WERI-Rb-1 (cell line): ENCODE data around the gene DDX24.

Source experiments
- DNase-seq: peaks from one replicate; pipeline ENCODE4 v3.0.0-alpha.2; 2020
- H3K27ac ChIP-seq: fragments of 250-450 bp; sonication (Bioruptor Pico); 2 replicates; pipeline ENCODE4 v1.5.1; 2020; ENCODE audit warnings: mild to moderate bottlenecking, moderate library complexity
- H3K27me3 ChIP-seq: fragments of 250-450 bp; sonication (Bioruptor Pico); 2 replicates; pipeline ENCODE4 v1.5.1; 2021; ENCODE audit warnings: mild to moderate bottlenecking, low read depth, moderate library complexity; ENCODE audit not compliant: insufficient read depth, severe bottlenecking
- H3K36me3 ChIP-seq: fragments of 250-450 bp; sonication (Bioruptor Pico); 2 replicates; pipeline ENCODE4 v1.5.1; 2020; ENCODE audit warnings: mild to moderate bottlenecking, moderate library complexity
- H3K4me3 ChIP-seq: 2 replicates; pipeline ENCODE4 v1.5.1; 2011; ENCODE audit warnings: low read depth, mild to moderate bottlenecking, control low read depth, low read length
- H3K9me3 ChIP-seq: fragments of 250-450 bp; sonication (Bioruptor Pico); 2 replicates; pipeline ENCODE4 v1.5.1; 2021; ENCODE audit warnings: mild to moderate bottlenecking, moderate library complexity; ENCODE audit not compliant: severe bottlenecking
- TF ChIP-seq, protein P1 (sequence below): IDR thresholded peaks from 2 replicates; pipeline ENCODE4 v1.5.1; 2011; ENCODE audit warnings: low read depth, mild to moderate bottlenecking, control low read depth, inconsistent platforms, low read length

DDX24 gene

GRCh38 chr14:94099006-94099405, 18.0 kb upstream of the DDX24 start:
- no peak for DNase-seq
- no peaks in the 10 kb centered on the region for H3K9me3 ChIP-seq
- H3K4me3 ChIP-seq: no peak overlapping the region
- no peak overlapping the region for H3K27ac ChIP-seq
- no peaks in the 10 kb centered on the region; the same call in 1 of the 2 replicates for H3K36me3 ChIP-seq
- TF ChIP-seq, protein P1, sequence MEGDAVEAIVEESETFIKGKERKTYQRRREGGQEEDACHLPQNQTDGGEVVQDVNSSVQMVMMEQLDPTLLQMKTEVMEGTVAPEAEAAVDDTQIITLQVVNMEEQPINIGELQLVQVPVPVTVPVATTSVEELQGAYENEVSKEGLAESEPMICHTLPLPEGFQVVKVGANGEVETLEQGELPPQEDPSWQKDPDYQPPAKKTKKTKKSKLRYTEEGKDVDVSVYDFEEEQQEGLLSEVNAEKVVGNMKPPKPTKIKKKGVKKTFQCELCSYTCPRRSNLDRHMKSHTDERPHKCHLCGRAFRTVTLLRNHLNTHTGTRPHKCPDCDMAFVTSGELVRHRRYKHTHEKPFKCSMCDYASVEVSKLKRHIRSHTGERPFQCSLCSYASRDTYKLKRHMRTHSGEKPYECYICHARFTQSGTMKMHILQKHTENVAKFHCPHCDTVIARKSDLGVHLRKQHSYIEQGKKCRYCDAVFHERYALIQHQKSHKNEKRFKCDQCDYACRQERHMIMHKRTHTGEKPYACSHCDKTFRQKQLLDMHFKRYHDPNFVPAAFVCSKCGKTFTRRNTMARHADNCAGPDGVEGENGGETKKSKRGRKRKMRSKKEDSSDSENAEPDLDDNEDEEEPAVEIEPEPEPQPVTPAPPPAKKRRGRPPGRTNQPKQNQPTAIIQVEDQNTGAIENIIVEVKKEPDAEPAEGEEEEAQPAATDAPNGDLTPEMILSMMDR: no peak
- no peaks in the 10 kb centered on the region for H3K27me3 ChIP-seq

GRCh38 chr14:94098326-94098992, 17.5 kb upstream of the DDX24 start:
- no peak overlapping the region for H3K4me3 ChIP-seq
- H3K27me3 ChIP-seq: no peaks in the 10 kb centered on the region
- no peak overlapping the region for H3K27ac ChIP-seq
- TF ChIP-seq, protein P1: no peak
- no peak for DNase-seq
- no peaks in the 10 kb centered on the region; the same call in 1 of the 2 replicates for H3K36me3 ChIP-seq
- H3K9me3 ChIP-seq: no peaks in the 10 kb centered on the region

DNA sequence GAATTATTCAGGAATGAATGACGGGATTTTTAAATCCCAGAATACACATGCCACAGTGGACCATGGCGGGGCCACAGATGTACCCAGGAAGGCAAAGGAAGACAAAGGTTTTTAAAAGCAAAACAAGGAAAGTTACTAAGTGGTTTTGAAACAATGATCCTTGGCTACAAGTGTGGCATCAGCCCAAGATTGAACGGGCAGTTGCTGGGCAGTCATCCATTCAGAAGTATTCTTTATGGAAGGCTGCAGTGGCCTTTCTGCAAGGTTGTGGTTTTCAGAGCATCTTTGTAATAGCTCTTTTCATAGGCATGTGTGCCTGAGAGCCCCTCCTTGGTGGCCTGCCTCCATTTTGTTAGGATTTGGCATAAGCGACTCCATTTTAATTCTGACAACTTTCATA, 16.1 kb upstream of the DDX24 start:
- H3K27ac ChIP-seq: no peak overlapping the region
- H3K4me3 ChIP-seq: no peak overlapping the region
- no peak for DNase-seq
- no peaks in the 10 kb centered on the region for H3K9me3 ChIP-seq
- TF ChIP-seq, protein P1: no peak
- no peaks in the 10 kb centered on the region; the same call in 1 of the 2 replicates for H3K36me3 ChIP-seq
- H3K27me3 ChIP-seq: no peaks in the 10 kb centered on the region

GRCh38 chr14:94093418-94093817, 12.4 kb upstream of the DDX24 start:
- Histone ChIP-seq H3K9me3 (no peaks in the 10 kb centered on the region), H3K36me3 (no peaks in the 10 kb centered on the region; the same call in 1 of the 2 replicates), H3K27ac (no peak overlapping the region), H3K4me3 (no peak overlapping the region), H3K27me3 (no peaks in the 10 kb centered on the region)
- TF ChIP-seq, protein P1: no peak
- no peak for DNase-seq

- no peak overlapping the region for H3K27ac ChIP-seq
- no peaks in the 10 kb centered on the region for H3K27me3 ChIP-seq
- H3K36me3 ChIP-seq: peaks cover 3% of the 10 kb centered on the region; the same call in 1 of the 2 replicates
- H3K9me3 ChIP-seq: peaks cover 5% of the 10 kb centered on the region
- TF ChIP-seq, protein P1: no peak
- H3K4me3 ChIP-seq: no peak overlapping the region
- no peak for DNase-seq
Observed at GRCh38 chr14:94089479-94089878, 8.5 kb upstream of the DDX24 start.

GRCh38 chr14:94088516-94088915, 7.5 kb upstream of the DDX24 start:
- DNase-seq: no peak
- Histone ChIP-seq H3K4me3 (no peak overlapping the region), H3K36me3 (peaks cover 3% of the 10 kb centered on the region; the same call in 1 of the 2 replicates), H3K9me3 (peaks cover 5% of the 10 kb centered on the region), H3K27me3 (no peaks in the 10 kb centered on the region), H3K27ac (no peak overlapping the region)
- TF ChIP-seq, protein P1: no peak
